GM19023 (cell line): ENCODE results near the gene CNN2.
"Not testable (repeated sequence)": the region's sequence is repeated elsewhere in the genome, so short reads cannot be mapped to it uniquely, and the experiment has no call there.

ENCODE experiments used
- ATAC-seq: cut with Tn5 transposase; IDR thresholded peaks from one replicate; pipeline ENCODE4 v1.9.1; 2021; ENCODE audit warnings: mild to moderate bottlenecking, moderate library complexity; ENCODE audit not compliant: unreplicated experiment

CNN2 gene

DNA sequence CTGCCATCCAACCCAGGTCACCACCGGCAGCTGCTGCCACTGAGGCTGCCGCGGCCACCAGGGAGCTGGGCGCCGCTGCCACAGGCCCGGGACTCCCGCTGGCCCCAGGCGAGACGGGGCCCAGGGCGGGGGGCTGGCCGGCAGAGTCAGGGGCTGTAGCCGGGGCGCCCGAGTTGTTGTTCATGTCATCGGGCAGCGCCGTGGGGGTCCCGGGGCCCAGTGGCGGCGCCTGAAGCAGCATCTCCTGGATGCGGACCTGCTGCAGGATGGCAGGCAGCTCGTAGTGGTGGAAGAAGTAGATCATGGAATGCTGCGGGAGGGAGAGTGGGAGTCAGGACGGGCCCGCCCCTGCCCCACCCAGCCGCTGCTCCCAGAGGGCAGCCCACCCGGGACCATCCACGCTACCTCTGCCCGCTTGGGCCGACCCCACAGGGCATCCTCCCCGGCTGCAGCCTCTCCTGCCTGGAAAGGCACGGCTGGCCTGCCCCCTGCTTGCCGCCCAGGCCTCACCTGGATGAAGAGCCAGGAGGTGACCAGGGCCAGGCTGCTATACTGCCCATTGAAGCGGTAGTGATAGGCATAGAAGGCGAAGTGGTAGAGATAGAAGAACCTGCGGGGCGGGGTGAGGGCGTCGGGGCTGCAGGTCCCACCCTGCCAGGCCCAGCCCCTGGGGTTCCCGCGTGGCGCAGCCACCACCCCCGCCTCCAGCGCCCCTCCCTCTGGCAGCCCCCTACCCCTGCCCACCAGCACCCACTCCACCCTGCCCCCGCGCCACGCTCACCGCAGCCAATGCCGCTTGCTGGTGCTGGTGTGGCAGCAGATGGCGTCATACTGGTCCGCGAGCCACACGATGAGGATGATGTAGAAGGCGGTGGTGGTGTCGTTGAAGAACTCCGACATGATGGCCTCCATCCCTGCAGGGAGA, 15.6 kb upstream of the CNN2 start:
- ATAC-seq, result no peak

DNA sequence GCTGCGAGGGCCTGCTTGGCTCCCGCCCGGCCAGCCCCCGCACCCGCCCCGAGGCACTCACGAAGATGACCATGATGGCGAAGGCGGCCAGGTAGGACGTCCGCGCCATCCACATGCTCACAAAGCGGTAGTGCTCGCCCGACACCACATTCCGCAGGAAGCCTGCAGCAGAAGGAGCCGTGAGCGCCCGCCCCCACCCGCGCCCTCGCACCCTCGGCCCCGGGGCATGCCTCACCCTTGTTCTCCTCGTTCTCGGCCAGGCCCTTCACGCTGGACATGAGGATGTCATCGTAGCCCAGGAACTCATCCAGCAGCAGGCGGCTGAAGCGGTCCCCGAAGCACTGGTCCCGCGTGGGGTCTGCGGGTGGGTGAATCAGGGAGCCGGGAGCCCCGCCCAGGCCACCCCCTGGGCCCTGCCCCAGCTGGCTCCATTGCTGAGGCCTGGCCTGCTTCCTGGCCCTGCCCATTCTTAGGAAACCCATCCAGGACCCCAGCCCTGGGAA, 14.5 kb upstream of the CNN2 start:
- no peak for ATAC-seq

- no peak for ATAC-seq
Measured at GRCh38 chr19:1012334-1012733, 14.1 kb upstream of the CNN2 start.

- no peak for ATAC-seq
Measured at GRCh38 chr19:1013218-1013617, 13.2 kb upstream of the CNN2 start.

DNA sequence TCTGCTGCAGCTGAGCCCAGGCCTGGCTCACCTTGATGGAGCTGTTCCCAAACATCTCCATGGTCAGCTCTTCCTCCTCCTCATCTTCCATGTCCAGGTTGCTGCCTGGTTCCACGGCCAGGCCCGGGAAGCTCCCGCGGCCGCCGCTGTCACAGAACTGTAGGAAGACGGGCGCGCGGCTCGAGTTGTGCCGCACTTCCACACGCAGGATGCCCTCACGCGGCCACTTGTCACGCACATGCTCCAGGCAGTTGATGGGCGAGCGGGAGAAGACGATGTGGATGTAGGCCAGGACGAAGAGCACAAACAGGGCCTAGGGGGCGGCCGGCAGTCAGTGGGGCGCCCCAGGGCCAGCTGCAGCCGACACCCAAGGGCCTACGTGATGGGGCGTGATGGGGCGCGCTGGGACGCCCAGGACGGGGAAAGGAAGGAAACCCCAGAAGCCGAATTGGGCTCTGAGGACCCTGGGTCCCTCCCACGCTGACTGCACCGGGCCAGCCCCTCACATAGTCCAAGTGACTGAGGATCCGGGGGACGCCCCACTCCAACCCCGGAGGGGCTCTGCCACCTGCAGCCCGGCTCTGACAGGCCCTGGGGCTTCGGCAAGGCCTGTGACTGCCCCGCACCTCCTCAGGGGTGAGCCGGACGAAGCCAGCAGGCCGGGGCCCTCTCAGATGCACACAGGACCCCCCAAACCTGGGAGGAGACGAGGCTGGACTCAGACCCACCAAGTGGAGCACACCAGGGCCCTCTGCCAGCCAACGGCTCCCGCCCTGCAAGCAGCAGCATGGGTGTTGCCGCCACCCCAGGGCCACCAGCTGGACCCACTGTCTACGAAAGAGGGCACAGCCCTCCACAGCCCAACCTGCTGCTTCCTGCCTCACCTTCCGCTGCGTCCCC, 12.0 kb upstream of the CNN2 start:
- no peak for ATAC-seq

- no peak for ATAC-seq
Measured at GRCh38 chr19:1015061-1015781, 11.2 kb upstream of the CNN2 start.

DNA sequence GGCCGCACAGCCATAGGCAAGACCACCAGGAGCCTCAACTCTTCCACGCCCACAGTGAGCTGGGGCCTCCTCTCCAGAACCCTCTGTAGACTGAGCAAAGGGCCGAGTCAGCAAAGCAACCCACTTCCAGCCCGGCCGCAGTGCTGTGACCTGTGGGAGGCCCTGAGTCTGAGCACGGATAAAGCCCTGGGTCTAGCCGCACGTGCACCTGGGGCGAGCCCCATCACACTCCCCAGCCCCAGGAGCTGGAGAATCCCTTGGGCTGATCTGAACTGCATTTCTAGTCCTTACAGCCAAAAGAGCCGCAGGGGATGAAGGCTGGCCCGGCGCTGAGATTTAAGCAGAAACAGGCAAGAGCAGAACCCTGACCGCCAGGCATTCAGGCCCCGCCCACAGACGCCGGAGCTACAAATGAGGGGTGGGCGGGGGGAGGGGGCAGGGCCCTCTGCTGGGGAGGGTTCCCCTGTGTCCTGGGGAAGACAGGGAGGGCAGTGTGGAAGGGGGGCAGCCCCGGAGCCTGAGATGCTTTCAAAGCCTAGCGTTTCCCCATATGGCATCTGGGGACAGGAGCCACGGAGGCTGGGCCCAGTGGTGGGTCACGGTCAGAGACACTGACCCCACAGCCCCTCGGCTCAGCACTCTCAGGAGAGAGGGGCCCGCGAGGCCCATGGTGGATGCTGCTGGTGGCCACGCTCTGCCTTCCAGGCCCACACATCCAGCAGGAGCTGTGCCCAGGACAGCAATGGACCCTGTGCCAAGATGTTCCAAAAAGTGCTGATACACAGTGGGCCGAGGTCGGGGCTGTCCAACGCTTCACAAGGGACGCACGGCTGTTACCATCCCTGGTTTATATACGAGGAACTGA, 10.4 kb upstream of the CNN2 start:
- no peak for ATAC-seq

- no peak for ATAC-seq
Measured at GRCh38 chr19:1016647-1017114, 9.7 kb upstream of the CNN2 start.

GRCh38 chr19:1017115-1017905, 9.1 kb upstream of the CNN2 start:
- ATAC-seq, result no peak

- ATAC-seq, result no peak
Measured at GRCh38 chr19:1017906-1018305, 8.5 kb upstream of the CNN2 start.

GRCh38 chr19:1018393-1018792, 8.0 kb upstream of the CNN2 start:
- no peak for ATAC-seq

GRCh38 chr19:1018932-1019615, 7.3 kb upstream of the CNN2 start:
- ATAC-seq, result no peak

DNA sequence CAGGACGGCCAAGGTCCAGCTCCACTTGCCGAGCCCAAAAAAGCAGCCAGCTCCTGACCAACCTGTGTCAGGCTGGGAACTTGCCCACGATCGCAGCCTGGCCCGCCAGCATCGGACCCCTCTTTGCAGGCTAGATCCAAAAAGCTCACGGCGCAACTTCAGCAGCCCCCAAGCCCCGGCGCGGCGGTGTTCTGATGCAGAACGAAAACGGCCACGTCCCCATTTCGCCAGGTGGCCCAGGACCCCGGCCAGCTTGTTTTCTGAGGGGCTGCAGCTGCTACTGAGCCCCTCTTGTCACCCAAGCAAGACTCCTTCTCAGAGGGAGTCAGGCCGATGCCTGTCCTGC, 6.8 kb upstream of the CNN2 start:
- no peak for ATAC-seq

DNA sequence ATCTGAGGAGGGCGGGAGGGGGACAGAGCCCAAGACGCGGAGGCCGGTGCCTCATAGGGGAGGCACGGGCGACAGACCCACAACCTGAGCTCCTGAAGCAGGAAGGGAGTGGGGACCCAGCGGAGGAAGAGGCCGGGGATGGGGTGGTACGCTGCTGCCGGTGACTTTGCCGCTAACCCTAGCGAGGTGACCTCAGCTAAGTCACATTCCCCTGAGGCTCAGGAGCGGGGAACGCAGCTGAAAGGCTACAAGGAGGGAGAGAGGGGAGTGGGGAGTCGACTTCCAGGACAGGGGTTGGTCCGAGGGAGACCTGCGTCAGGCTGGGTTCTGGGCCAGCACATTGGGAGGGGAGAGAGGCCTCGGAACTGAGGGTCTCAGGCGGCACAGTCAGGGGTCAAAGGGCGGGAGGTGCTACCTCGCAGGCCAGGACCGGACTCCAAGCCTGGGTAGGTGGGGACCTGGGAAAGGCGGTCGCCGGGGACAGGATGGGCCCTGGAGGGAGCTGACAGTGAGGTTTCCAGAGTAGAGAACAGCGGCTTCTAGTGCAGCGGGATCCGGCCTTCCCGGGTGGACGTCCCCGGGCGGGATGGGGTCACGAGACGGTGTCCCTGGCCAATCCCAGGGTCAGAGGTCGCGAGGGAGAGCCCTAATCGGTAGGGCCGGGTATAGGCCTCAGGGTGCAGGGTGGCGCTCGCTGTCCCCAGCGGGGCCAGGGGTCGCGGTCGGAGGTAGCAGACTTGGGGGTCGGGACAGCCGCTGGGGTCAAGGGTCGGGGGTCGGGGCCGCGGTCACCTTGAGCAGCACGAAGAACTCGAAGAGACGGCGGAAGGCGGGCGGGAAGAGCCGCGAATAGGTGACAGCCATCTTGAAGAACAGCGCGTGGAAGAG, 6.2 kb upstream of the CNN2 start:
- ATAC-seq, result no peak

GRCh38 chr19:1020868-1021425, 5.5 kb upstream of the CNN2 start, which contains the start of gene TMEM259:
TMEM259 (minus strand) TSS chr19:1021123; CDS start chr19:1020996, 127 bp downstream.
- ATAC-seq, result peak; percentile 72

GRCh38 chr19:1023883-1024188, 2.6 kb upstream of the CNN2 start:
- not testable (repeated sequence) for ATAC-seq

GRCh38 chr19:1025080-1025479, 1.3 kb upstream of the CNN2 start:
- not testable (repeated sequence) for ATAC-seq
